ENCODE data around the gene NR1I3.
A peak's percentile ranks its signal among the peaks of the same experiment; 100 is the strongest.
"Not testable (repeated sequence)": the region's sequence is repeated elsewhere in the genome, so short reads cannot be mapped to it uniquely, and the experiment has no call there.

The NR1I3 gene

DNA sequence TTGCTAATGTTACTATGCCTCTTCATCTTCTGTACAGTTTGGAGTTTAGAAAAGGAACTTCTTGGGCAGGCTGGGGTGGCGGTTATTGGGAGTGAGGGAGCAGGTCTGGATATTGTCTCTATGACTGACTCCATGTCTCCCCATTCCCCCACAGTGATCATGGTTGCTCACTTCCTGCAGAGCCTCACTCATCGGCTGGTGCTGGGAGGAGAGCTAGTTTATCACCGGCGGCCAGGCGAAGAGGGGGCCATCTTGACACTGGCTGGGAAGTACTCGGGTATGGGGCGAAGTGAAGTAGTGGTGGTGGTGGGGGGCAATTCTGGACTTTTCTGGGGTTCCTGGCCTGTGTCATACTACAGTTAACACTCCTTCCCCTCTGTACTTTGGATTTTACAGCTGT is 10.0 kb downstream of the NR1I3 start:
- Histone ChIP-seq H3K27ac (peak overlapping the region; percentile 8; the same call in 1 of the 2 replicates), H3K4me1 (peaks cover 27% of the 10 kb centered on the region), H4K20me1 (no peaks in the 10 kb centered on the region), H3K4me3 (0 out of 2 replicates have a peak overlapping the region, but pooled peaks have one; percentile 78), H3K9me3 (no peaks in the 10 kb centered on the region), H3K27me3 (no peaks in the 10 kb centered on the region), H3K4me2 (peak overlapping the region; percentile 95), H3K36me3 (peaks cover 31% of the 10 kb centered on the region), H3K9ac (no peak overlapping the region)
- TF ChIP-seq Cebpa-rat (IDR thresholded peaks at IDR 0.05) = no peak

DNA sequence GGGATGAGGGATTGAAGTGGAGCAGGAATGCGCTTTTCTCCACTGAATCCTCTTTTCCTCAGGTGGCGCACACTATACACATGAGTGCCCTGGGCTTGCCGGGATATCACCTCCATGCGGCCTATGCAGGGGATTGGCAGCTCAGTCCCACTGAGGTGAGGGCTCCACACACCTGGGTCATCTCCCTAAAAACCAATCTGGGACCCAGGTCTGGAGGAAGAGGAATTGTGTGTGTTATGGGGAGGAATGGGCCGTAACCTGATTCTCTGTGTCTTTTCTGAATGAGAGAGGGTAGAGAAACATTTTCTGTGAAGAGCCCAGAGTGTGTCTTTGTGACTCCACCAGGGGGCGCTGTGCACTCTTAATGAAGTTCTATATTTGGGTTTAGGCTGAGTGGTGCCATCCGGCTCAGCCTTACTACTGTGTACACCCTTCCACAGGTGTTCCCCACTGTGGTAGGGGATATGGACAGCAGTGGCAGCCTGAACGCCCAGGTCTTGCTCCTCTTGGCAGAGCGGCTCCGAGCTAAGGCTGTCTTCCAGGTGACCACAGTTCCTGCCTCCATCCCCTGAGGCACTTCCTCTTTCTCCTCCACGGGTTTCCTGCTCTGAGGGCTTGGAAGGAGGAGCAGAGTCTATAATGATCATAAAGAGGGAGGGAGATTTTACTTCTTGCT is 10.7 kb downstream of the NR1I3 start:
- H3K9me3 ChIP-seq = no peaks in the 10 kb centered on the region
- peak overlapping the region; percentile 8; the same call in 1 of the 2 replicates for H3K27ac ChIP-seq
- H3K4me1 ChIP-seq = peaks cover 27% of the 10 kb centered on the region
- TF ChIP-seq Cebpa-rat (IDR thresholded peaks at IDR 0.05) = no peak
- peaks cover 31% of the 10 kb centered on the region for H3K36me3 ChIP-seq
- H4K20me1 ChIP-seq = no peaks in the 10 kb centered on the region
- H3K4me3 ChIP-seq = peak overlapping the region; percentile 78
- H3K27me3 ChIP-seq = peaks cover under 1% of the 10 kb centered on the region; the same call in 1 of the 2 replicates
- H3K9ac ChIP-seq = peak overlapping the region; percentile 80; the same call in 1 of the 2 replicates
- H3K4me2 ChIP-seq = peak overlapping the region; percentile 95

DNA sequence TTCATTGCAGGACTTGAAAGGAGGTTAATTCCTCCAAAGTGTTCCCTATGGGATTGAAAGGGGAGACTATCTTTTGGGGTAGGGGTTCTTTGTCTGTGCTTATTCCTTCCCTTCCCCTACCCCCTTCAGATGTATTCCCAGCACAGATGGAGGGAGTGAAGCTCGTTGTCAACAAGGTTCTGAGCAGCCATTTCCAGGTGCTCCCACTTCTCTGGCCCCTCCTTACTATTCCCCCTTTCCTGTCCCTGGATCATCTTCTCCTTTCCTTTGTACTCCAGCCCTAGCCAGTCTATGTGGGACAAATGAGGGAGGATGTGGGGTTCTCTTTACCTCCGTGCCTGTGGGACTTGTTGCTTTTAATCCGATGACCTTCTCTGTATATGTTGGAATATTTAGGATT is 11.2 kb downstream of the NR1I3 start:
- H3K4me2 ChIP-seq = peak overlapping the region; percentile 95
- no peaks in the 10 kb centered on the region for H4K20me1 ChIP-seq
- H3K36me3 ChIP-seq = peaks cover 31% of the 10 kb centered on the region
- TF ChIP-seq Cebpa-rat (IDR thresholded peaks at IDR 0.05) = no peak
- no peaks in the 10 kb centered on the region for H3K9me3 ChIP-seq
- H3K4me3 ChIP-seq = peak overlapping the region; percentile 78
- peak overlapping the region; percentile 73 for H3K27ac ChIP-seq
- H3K27me3 ChIP-seq = peaks cover 6% of the 10 kb centered on the region
- peaks cover 27% of the 10 kb centered on the region for H3K4me1 ChIP-seq
- H3K9ac ChIP-seq = peak overlapping the region; percentile 80

DNA sequence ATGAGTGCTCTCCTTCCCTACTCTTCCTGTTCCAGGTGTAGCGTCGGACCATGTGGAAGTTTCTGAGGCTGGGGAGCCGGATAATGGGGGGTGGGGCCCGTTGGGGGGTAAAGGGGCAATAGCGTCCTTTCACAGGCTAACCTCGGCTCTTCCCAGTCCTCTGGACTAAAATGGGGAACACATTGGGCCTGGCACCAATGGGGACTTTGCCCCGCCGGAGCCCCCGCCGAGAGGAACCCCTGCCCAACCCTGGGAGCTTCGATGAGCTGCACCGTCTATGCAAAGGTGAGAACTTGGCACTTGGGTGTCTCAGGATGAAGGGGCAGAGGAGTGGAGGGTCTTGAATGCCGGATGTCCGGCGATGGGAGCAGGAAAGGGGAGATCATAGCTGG is 11.7 kb downstream of the NR1I3 start:
- no peak for TF ChIP-seq Cebpa-rat (IDR thresholded peaks at IDR 0.05)
- Histone ChIP-seq H4K20me1 (no peaks in the 10 kb centered on the region), H3K9me3 (no peaks in the 10 kb centered on the region), H3K4me1 (peaks cover 27% of the 10 kb centered on the region), H3K27ac (peak overlapping the region; percentile 73), H3K36me3 (peaks cover 31% of the 10 kb centered on the region), H3K4me3 (peak overlapping the region; percentile 78), H3K27me3 (peaks cover 7% of the 10 kb centered on the region), H3K4me2 (peak overlapping the region; percentile 95), H3K9ac (peak overlapping the region; percentile 80)

DNA sequence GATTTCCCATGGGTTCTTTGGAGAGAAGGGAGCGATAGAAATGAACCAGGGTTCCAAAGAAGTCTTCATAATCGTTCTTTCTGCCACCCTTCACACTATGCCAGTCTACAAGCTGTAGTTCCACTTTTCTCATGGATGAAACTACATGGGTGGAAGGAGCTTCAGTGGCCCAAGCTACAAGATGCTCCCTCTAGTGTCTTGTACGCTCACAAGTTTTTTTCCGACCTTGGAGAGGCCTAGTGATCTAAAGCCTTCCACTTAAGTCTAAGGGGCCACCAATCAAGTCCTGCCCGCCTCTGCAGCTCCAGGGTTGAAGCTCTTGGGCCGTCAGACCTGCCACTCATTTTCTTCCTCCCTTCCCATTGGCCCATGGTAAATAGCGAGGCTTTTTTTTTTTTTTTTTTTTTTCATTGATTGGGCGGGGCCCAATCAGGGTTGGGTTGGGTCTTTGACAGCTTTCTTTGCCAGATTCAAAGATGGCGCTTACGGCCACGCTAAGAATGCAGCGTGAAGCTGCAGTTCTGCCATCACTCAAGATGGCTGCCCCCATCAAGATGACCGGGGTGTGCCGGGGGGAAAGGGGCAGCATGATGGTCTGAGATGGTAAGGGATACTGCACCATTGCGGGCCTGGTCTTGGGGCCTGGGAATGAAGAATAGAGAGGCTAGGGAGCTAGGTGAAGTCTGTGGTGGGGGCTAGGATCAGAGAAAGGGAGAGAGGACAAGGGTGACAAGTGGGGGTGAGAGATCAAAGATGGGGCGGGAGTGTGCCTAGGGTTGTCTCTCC is 12.3 kb downstream of the NR1I3 start, which contains the start of gene TOMM40L:
TSS of gene TOMM40L (plus strand) at position 527 of the 786 bp plus-strand sequence. CDS start 430 bp downstream, outside the sequence.
- Histone ChIP-seq H3K4me3 (peak within 1 kb of the TSS; percentile 78), H4K20me1 (no peaks in the 10 kb centered on the region), H3K9me3 (no peaks in the 10 kb centered on the region)

DNA sequence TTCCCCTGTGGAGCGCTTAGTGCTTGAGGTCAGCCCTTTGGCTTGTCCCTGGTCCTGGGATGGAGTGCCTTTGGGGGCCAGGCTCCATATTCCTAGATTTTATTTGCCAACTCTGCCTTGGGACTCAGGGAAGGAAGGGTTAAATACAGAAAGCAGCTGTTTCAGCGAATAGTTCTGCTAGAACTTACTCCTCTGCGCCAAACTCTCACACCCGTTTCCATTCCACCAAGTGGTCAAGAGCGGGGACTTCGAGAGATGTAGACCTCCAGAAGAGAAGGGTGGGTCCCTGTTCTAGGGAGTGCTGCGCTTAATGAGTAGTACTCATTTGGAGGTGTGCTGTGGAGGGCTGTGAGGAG is 12.8 kb downstream of the NR1I3 start:
- peaks cover 27% of the 10 kb centered on the region for H3K4me1 ChIP-seq
- H3K27ac ChIP-seq = no peak overlapping the region
- no peak overlapping the region for H3K4me3 ChIP-seq

More for the DNA sequence above, 12.3 kb downstream of the NR1I3 start, which contains the start of gene TOMM40L:
- H3K27me3 ChIP-seq = peaks cover 7% of the 10 kb centered on the region
- peak within 1 kb of the TSS; percentile 73 for H3K27ac ChIP-seq
- peaks cover 27% of the 10 kb centered on the region for H3K4me1 ChIP-seq
- peak within 1 kb of the TSS; percentile 95 for H3K4me2 ChIP-seq
- TF ChIP-seq Cebpa-rat (IDR thresholded peaks at IDR 0.05) = no peak
- H3K9ac ChIP-seq = peak within 1 kb of the TSS; percentile 80
- peaks cover 27% of the 10 kb centered on the region for H3K36me3 ChIP-seq

DNA sequence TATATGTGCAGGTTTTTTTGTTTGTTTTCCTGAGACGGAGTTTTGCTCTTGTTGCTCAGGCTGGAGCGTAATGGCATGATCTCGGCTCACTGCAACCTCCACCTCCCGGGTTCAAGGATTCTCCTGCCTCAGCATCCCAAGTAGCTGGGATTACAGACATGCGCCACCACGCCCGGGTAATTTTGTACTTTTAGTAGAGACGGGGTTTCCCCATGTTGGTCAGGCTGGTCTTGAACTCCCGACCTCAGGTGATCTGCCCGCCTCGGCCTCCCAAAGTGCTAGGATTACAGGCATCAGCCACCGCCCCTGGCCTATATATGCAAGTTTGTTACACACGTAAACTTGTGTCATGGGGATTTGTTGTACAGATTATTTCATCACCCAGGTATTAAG is 13.3 kb downstream of the NR1I3 start:
- peaks cover 17% of the 10 kb centered on the region for H3K27me3 ChIP-seq
- not testable (repeated sequence) for H3K27ac ChIP-seq, H3K9ac ChIP-seq, H4K20me1 ChIP-seq, H3K9me3 ChIP-seq, H3K4me3 ChIP-seq
- peaks cover 27% of the 10 kb centered on the region for H3K4me1 ChIP-seq
- H3K36me3 ChIP-seq = peaks cover 17% of the 10 kb centered on the region
- peak overlapping the region; percentile 50; the same call in 1 of the 2 replicates for H3K4me2 ChIP-seq

More for the DNA sequence above, 12.8 kb downstream of the NR1I3 start:
- Histone ChIP-seq H3K4me2 (peak overlapping the region; percentile 50), H4K20me1 (no peaks in the 10 kb centered on the region), H3K27me3 (peaks cover 13% of the 10 kb centered on the region), H3K9me3 (no peaks in the 10 kb centered on the region), H3K36me3 (peaks cover 21% of the 10 kb centered on the region), H3K9ac (no peak overlapping the region)
- TF ChIP-seq Cebpa-rat (IDR thresholded peaks at IDR 0.05) = no peak

DNA sequence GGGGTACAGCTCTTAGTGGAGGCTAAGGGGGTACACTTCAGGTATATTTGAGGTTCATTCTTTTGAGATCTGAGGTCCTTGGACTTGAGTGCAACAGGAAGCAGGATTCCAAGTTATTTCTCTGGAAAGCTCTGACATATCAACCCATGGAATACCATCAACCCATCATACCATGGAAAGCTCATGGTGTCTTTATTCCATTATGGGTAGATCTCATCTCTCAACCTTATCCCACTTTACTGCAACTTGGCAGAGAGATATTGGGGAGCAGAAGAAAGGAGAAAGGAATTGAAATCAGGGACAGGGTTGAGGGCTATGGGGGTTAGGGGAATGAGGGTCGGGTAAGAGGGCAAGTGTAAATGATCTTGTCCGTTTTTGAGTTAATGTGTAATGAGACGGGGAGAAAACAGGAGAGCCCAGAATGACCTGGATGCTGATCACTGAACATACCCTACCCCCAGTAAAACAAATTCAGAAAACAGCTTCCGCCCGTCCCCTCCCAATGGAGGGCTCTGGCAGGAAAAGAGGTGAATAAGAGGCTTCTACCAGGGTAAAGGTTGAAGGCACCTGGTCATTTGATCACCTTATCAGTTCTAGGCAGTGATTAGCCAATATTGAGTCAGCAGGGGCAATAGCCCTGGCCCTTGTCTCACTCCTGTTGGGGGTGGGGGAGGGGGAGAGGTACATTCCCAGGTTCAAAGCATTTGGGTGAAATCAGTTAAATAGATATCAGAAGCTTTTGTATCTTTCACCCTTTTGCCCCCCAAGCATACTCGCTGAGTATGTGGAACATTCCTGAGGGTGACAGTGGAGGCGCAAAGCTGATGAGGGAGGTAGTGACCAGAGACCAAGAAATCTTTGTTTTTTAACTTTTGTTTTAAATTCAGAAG is 14.0 kb downstream of the NR1I3 start:
- no peaks in the 10 kb centered on the region for H3K9me3 ChIP-seq
- H3K4me2 ChIP-seq = no peak overlapping the region
- H3K27ac ChIP-seq = no peak overlapping the region
- H3K4me3 ChIP-seq = no peak overlapping the region
- peaks cover 24% of the 10 kb centered on the region for H3K27me3 ChIP-seq
- no peaks in the 10 kb centered on the region; the same call in 1 of the 2 replicates for H4K20me1 ChIP-seq
- TF ChIP-seq Cebpa-rat (IDR thresholded peaks at IDR 0.05) = no peak
- H3K36me3 ChIP-seq = peaks cover 10% of the 10 kb centered on the region
- peaks cover 28% of the 10 kb centered on the region for H3K4me1 ChIP-seq
- H3K9ac ChIP-seq = no peak overlapping the region
